Gastrocnemius medialis (tissue), 4 donors: Measurements from ENCODE around the gene CHCHD3. TPM values are rescaled to one million over a fixed set of nuclear protein-coding genes. Genes with fewer than 3 reads are reported as not detected.

Source experiments
- ATAC-seq, 2 donors: fragments of 150-250 bp; one replicate each; pipeline ENCODE4 v1.9.1; 2016
- DNase-seq, 2 donors: peaks; one replicate each; pipeline ENCODE4 v3.0.0-alpha.2; 2019
- H3K27ac ChIP-seq, 4 donors: fragments of 200-600 bp; sonication (generic); 1 replicate in 1 of 4; 2 replicates in 3 of 4; pipeline ENCODE4 v1.5.1; 2016 to 2018; ENCODE audit warnings: mild to moderate bottlenecking in 2 of 4, moderate library complexity in 1 of 4
- H3K27me3 ChIP-seq, 3 donors: fragments of 200-600 bp; sonication (generic) in 2 of 3; 1 replicate in 1 of 3; 2 replicates in 2 of 3; pipeline versions ENCODE4 v1.5.1 to v1.6.0; 2016 to 2019; ENCODE audit warnings: mild to moderate bottlenecking in 1 of 3, moderate library complexity in 1 of 3
- H3K36me3 ChIP-seq, 2 donors: fragments of 200-600 bp; sonication (generic) in 1 of 2; one replicate each; pipeline ENCODE4 v1.5.1; 2017 to 2018
- H3K4me1 ChIP-seq, 2 donors: fragments of 200-600 bp; sonication (generic) in 1 of 2; one replicate each; pipeline ENCODE4 v1.5.1; 2016 to 2017; ENCODE audit warnings: mild to moderate bottlenecking in 2 of 2
- H3K4me3 ChIP-seq, 4 donors: fragments of 200-600 bp; sonication (generic) in 3 of 4; 1 replicate in 1 of 4; 2 replicates in 3 of 4; pipeline ENCODE4 v1.5.1; 2016 to 2019; ENCODE audit warnings: mild to moderate bottlenecking in 2 of 4
- H3K9me3 ChIP-seq, 3 donors: fragments of 200-600 bp; sonication (generic) in 2 of 3; 1 replicate in 1 of 3; 2 replicates in 2 of 3; pipeline ENCODE4 v1.5.1; 2016 to 2019
- POLR2A ChIP-seq, 2 donors: fragments of 450-650 bp; IDR thresholded peaks; one replicate each; pipeline ENCODE4 v1.6.1; 2017; ENCODE audit warnings: antibody characterized with exemption in 2 of 2, mild to moderate bottlenecking in 2 of 2, moderate library complexity in 2 of 2
- in situ Hi-C, 4 donors: fragments of 200-750 bp; cut with MboI; loops; one replicate each; pipeline versions ENCODE4 v1.15.0 to v1.8.0; 2017; ENCODE audit warnings: low sequenced_read_pairs in 4 of 4
- intact Hi-C: fragments of 100-400 bp; cut with DNase I; formaldehyde crosslinking; loops from one replicate; pipeline ENCODE4 v1.15.1; 2023; ENCODE audit warnings: low total_unique reads
- total RNA-seq, 4 donors: library from RNA; depleted of rRNA; stranded (reverse); fragments of >200 nt; gene quantifications; one replicate each; pipeline versions ENCODE4 v1.1.0 to v1.2.3, GENCODE V29; 2016
- TF ChIP-seq, protein P1 (sequence below), 5 experiments: fragments of 450-650 bp in 3 of 5; fragments of 200-600 bp in 2 of 5; sonication (generic) in 2 of 5; IDR thresholded peaks in 4 of 5; conservative IDR thresholded peaks in 1 of 5; 1 replicate in 4 of 5; 2 replicates in 1 of 5; pipeline ENCODE4 v1.5.1; 2016 to 2019; ENCODE audit warnings: antibody characterized with exemption in 5 of 5, mild to moderate bottlenecking in 3 of 5, moderate library complexity in 3 of 5

CHCHD3 gene
- total RNA-seq, 4 donors from 2014 or later = 110 to 177 (median 131) TPM

DNA sequence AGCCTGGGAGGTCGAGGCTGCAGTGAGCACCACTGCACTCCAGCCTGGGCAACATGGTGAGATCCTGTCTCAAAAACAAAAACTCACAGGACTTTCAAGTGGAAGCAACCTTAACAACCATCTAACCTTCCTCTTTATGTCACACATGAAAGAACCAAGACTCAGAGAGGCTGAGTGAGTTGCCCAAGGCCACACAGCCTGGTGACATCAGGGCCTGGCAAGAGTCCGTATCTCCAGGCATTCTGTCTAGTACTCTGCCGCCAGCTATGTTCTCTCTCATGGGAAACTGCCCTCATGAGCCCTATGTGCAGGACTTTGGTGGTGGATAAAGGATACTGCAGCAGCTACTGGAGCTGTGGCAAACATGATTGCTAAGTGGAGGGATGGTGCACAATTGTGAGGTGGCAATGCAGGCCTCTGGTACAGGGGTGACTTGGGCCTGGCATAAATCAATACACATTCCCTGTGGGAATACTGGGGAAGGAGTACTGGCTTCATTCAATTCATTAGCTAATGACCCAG lies 10.1 kb upstream of the CHCHD3 start:
- intact Hi-C loops (no loop called here), in situ Hi-C loops (no loop called here)
- H3K4me3 ChIP-seq = no peak overlapping the region
- H3K27me3 ChIP-seq = no peaks in the 10 kb centered on the region
- no peak for ATAC-seq
- TF ChIP-seq, protein P1, sequence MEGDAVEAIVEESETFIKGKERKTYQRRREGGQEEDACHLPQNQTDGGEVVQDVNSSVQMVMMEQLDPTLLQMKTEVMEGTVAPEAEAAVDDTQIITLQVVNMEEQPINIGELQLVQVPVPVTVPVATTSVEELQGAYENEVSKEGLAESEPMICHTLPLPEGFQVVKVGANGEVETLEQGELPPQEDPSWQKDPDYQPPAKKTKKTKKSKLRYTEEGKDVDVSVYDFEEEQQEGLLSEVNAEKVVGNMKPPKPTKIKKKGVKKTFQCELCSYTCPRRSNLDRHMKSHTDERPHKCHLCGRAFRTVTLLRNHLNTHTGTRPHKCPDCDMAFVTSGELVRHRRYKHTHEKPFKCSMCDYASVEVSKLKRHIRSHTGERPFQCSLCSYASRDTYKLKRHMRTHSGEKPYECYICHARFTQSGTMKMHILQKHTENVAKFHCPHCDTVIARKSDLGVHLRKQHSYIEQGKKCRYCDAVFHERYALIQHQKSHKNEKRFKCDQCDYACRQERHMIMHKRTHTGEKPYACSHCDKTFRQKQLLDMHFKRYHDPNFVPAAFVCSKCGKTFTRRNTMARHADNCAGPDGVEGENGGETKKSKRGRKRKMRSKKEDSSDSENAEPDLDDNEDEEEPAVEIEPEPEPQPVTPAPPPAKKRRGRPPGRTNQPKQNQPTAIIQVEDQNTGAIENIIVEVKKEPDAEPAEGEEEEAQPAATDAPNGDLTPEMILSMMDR (IDR thresholded peaks at IDR 0.05 in 4 of 5, conservative IDR thresholded peaks at IDR 0.05 in 1 of 5) = no peak
- no peak for TF ChIP-seq POLR2A (IDR thresholded peaks at IDR 0.05)
- no peaks in the 10 kb centered on the region for H3K9me3 ChIP-seq
- no peaks in the 10 kb centered on the region for H3K36me3 ChIP-seq
- H3K27ac ChIP-seq = no peak overlapping the region
- DNase-seq = no peak
- H3K4me1 ChIP-seq = no peaks in the 10 kb centered on the region

DNA sequence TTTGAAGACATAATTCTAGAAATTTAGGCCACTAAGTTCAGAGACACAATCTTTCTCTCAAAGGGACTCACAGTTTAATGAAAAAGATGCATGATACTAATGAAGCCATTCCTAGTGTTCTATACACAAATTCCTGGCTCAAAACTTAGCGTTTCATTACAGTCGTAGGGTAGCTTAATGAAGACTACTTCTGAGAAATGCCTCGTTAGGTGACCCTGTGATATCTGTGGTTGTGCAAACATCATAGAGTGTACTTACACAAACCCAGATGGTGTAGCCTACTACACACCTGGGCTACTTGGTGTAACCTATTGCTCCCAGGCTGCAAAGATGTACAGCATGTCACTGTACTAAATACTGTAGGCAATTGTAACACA lies 488 bp upstream of the CHCHD3 start:
- intact Hi-C loops = loop anchor here (1.0 kb wide), 1 partner anchor 170 kb away; no protein-coding TSS in a partner anchor
- TF ChIP-seq, protein P1 (IDR thresholded peaks at IDR 0.05 in 4 of 5, conservative IDR thresholded peaks at IDR 0.05 in 1 of 5) = no peak
- no peak for TF ChIP-seq POLR2A (IDR thresholded peaks at IDR 0.05)
- Histone ChIP-seq H3K27ac (peak overlapping the region; percentile 91 to 93 (median 92)), H3K4me3 (peak overlapping the region in 3 of 4 donors; percentile 92 to 99 (median 93)), H3K27me3 (no peaks in the 10 kb centered on the region), H3K36me3 (no peaks in the 10 kb centered on the region), H3K4me1 (peaks cover 27 to 38% of the 10 kb centered on the region in 2 donors), H3K9me3 (no peaks in the 10 kb centered on the region)
- ATAC-seq (no peak), DNase-seq (no peak)
- in situ Hi-C loops = loop anchor here in 1 of 4 donors (10.0 kb wide), 1 partner anchor 172 kb away; the partner anchor contains the start of gene EXOC4

GRCh38 chr7:133081119-133081598 lies 731 bp downstream of the CHCHD3 start:
- Histone ChIP-seq H3K4me3 (peak overlapping the region; percentile 70 to 99 (median 92)), H3K9me3 (no peaks in the 10 kb centered on the region), H3K27me3 (no peaks in the 10 kb centered on the region), H3K27ac (peak overlapping the region; percentile 91 to 93 (median 92)), H3K36me3 (no peaks in the 10 kb centered on the region), H3K4me1 (peaks cover 38 to 49% of the 10 kb centered on the region in 2 donors)
- in situ Hi-C loops = loop anchor here in 1 of 4 donors (10.0 kb wide), 1 partner anchor 174 kb away; the partner anchor contains the start of gene EXOC4
- TF ChIP-seq, protein P1 (IDR thresholded peaks at IDR 0.05 in 4 of 5, conservative IDR thresholded peaks at IDR 0.05 in 1 of 5) = no peak
- no peak for TF ChIP-seq POLR2A (IDR thresholded peaks at IDR 0.05)
- DNase-seq (peak in 1 of 2 donors; percentile 48), ATAC-seq (peak in 1 of 2 donors; percentile 38)
- intact Hi-C loops = no loop called here

DNA sequence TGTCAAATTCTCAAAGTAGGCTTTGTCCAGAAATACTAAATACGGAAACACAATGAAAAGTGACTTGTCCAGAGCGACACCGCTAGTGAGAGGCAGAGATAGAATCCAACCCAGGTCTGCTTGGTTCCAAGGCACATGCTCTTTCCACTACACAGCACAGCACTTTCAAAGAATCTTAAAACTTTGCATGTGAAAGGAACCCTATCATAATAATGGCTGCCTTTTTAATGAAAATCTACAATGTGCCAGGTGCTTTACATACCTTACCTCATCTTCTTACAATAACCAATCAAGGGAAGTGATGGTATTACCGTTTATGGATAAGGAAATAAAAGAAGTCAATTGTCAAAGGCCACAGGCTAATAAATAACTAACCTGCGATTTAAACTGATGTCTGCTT lies 2.6 kb downstream of the CHCHD3 start:
- ATAC-seq = no peak

More for the DNA sequence above, 2.6 kb downstream of the CHCHD3 start:
- Histone ChIP-seq H3K9me3 (no peaks in the 10 kb centered on the region), H3K27me3 (no peaks in the 10 kb centered on the region), H3K4me1 (peaks cover 41 to 56% of the 10 kb centered on the region in 2 donors), H3K27ac (no peak overlapping the region), H3K4me3 (no peak overlapping the region), H3K36me3 (no peaks in the 10 kb centered on the region)
- TF ChIP-seq, protein P1 (IDR thresholded peaks at IDR 0.05 in 4 of 5, conservative IDR thresholded peaks at IDR 0.05 in 1 of 5) = no peak
- TF ChIP-seq POLR2A (IDR thresholded peaks at IDR 0.05) = no peak
- intact Hi-C loops (no loop called here), in situ Hi-C loops (no loop called here)
- no peak for DNase-seq
